ENCODE data around the gene MAP3K15. TPM values are rescaled to one million over a fixed set of nuclear protein-coding genes. Genes with fewer than 3 reads are reported as not detected.

The MAP3K15 gene
- total and polyA plus RNA-seq, 2 of the 13 experiments (the other 11 are each of a cell fraction or from before 2014, with no cell fraction given), result 3.9 to 6.4 TPM

GRCh38 chrX:19381326-19381725 is 134.0 kb downstream of the MAP3K15 start:
- no peaks in the 10 kb centered on the region for H3K9me3 ChIP-seq (ENCODE audit: low read length)
- in situ Hi-C loops (cut with HindIII; ENCODE audit: extremely low pct_ligation_motif_present, low pct_unique_long_range_greater_than_20kb) (no loop called here), intact Hi-C loops (cut with micrococcal nuclease; ENCODE audit: unreplicated experiment) (loop anchor here (5.0 kb wide), 2 partner anchors 136 to 151 kb away; partner anchors contain the start of gene MAP3K15)
- no peaks in the 10 kb centered on the region for H3K27me3 ChIP-seq (ENCODE audit: control insufficient read depth in 1 of 2, insufficient read depth in 2 of 2, low read length in 2 of 2)
- no peak overlapping the region for H2AFZ ChIP-seq (ENCODE audit: low read length)
- no peak overlapping the region for H3K9ac ChIP-seq (ENCODE audit: insufficient read depth, low read depth, low read length)
- H3K4me1 ChIP-seq (ENCODE audit: insufficient read depth, low read length), result no peaks in the 10 kb centered on the region
- ATAC-seq (no peak), FAIRE-seq (no peak), DNase-seq (ENCODE audit: low spot score) (no peak)
- BruUV-seq (replicated peaks), result no TSS peak
- 96% methylated on average over 9 of the region's 9 CpGs for WGBS (ENCODE audit: low lambda C conversion rate)
- ChIA-PET CTCF (ENCODE audit: low intra/inter-chr PET ratio, low total read pairs) (no interaction called here), POLR2A (no interaction called here)
- no peak overlapping the region for H3K4me2 ChIP-seq (ENCODE audit: low read depth, low read length)
- H3K4me3 ChIP-seq (replicated peaks in 1 of 3; ENCODE audit: insufficient read depth in 1 of 3, low read depth in 2 of 3, low read length in 3 of 3), result no peak overlapping the region
- no peaks in the 10 kb centered on the region for H4K20me1 ChIP-seq (ENCODE audit: insufficient read depth, low read length)
- H3K36me3 ChIP-seq (replicated peaks in 1 of 2; ENCODE audit: control insufficient read depth in 1 of 2, insufficient read depth in 2 of 2, low read length in 2 of 2), result peaks cover 0 to 3% of the 10 kb centered on the region in 2 experiments; a peak in 1 of 5 replicates
- no peaks in the 10 kb centered on the region for H3K79me2 ChIP-seq (ENCODE audit: insufficient read depth, low read length)
- no peak overlapping the region for H3K27ac ChIP-seq (ENCODE audit: extremely low read length, insufficient read depth, low read length)
- TF ChIP-seq ZNF503 (CRISPR knock-in tag; IDR thresholded peaks at IDR 0.05) (no peak), KIAA2018 (CRISPR knock-in tag; IDR thresholded peaks at IDR 0.05; ENCODE audit: borderline replicate concordance) (no peak), GZF1 (CRISPR knock-in tag; IDR thresholded peaks at IDR 0.05) (no peak), ELF4 (CRISPR knock-in tag; IDR thresholded peaks at IDR 0.05; ENCODE audit: borderline replicate concordance) (no peak), TBP (CRISPR knock-in tag; IDR thresholded peaks at IDR 0.05) (no peak), ZGPAT (CRISPR knock-in tag; IDR thresholded peaks at IDR 0.05) (no peak), ZC3H13 (CRISPR knock-in tag; IDR thresholded peaks at IDR 0.05) (no peak), JUNB (CRISPR knock-in tag; IDR thresholded peaks at IDR 0.05; ENCODE audit: borderline replicate concordance) (no peak), ETV6 (CRISPR knock-in tag; conservative IDR thresholded peaks at IDR 0.05) (no peak), HINFP (CRISPR knock-in tag; IDR thresholded peaks at IDR 0.05; ENCODE audit: low read depth) (no peak), ZNF83 (CRISPR knock-in tag; IDR thresholded peaks at IDR 0.05; ENCODE audit: borderline replicate concordance) (no peak)
